Duodenal mucosa (tissue), 2 donors: ENCODE measurements around the gene SIMC1.

Experiments used
- H3K27ac ChIP-seq: one replicate; pipeline ENCODE4 v1.7.0; 2013; ENCODE audit warnings: low read depth, low read length
- H3K27me3 ChIP-seq, 2 donors: one replicate each; pipeline ENCODE4 v1.7.0; 2013; ENCODE audit warnings: low read length in 2 of 2, control low read depth in 1 of 2; ENCODE audit not compliant: insufficient read depth in 2 of 2, control insufficient read depth in 1 of 2
- H3K36me3 ChIP-seq, 2 donors: one replicate each; pipeline ENCODE4 v1.7.0; 2013; ENCODE audit warnings: low read length in 2 of 2, control low read depth in 1 of 2; ENCODE audit not compliant: insufficient read depth in 2 of 2, control insufficient read depth in 1 of 2
- H3K4me1 ChIP-seq, 2 donors: one replicate each; pipeline ENCODE4 v1.7.0; 2013; ENCODE audit warnings: low read length in 2 of 2, control low read depth in 1 of 2; ENCODE audit not compliant: insufficient read depth in 2 of 2, control insufficient read depth in 1 of 2
- H3K4me3 ChIP-seq, 2 donors: one replicate each; pipeline ENCODE4 v1.7.0; 2013; ENCODE audit warnings: low read length in 2 of 2, low read depth in 1 of 2
- H3K9ac ChIP-seq, 2 donors: one replicate each; pipeline ENCODE4 v1.7.0; 2013; ENCODE audit warnings: low read length in 2 of 2, low read depth in 1 of 2
- H3K9me3 ChIP-seq, 2 donors: one replicate each; pipeline ENCODE4 v1.7.0; 2013; ENCODE audit warnings: low read length in 2 of 2, control low read depth in 1 of 2; ENCODE audit not compliant: control insufficient read depth in 1 of 2

The SIMC1 gene

GRCh38 chr5:176342766-176343458, 104.7 kb downstream of the SIMC1 start:
- H3K4me3 ChIP-seq: no peak overlapping the region
- peaks cover 0 to 17% of the 10 kb centered on the region in 2 donors for H3K4me1 ChIP-seq
- H3K9me3 ChIP-seq: no peaks in the 10 kb centered on the region
- H3K27me3 ChIP-seq: no peaks in the 10 kb centered on the region
- H3K27ac ChIP-seq: no peak overlapping the region
- H3K36me3 ChIP-seq: peaks cover 13 to 39% of the 10 kb centered on the region in 2 donors
- no peak overlapping the region for H3K9ac ChIP-seq

- no peak overlapping the region for H3K27ac ChIP-seq
- H3K4me1 ChIP-seq: no peaks in the 10 kb centered on the region
- no peak overlapping the region for H3K4me3 ChIP-seq
- no peaks in the 10 kb centered on the region for H3K27me3 ChIP-seq
- H3K9ac ChIP-seq: no peak overlapping the region
- peaks cover 59 to 86% of the 10 kb centered on the region in 2 donors for H3K36me3 ChIP-seq
- no peaks in the 10 kb centered on the region for H3K9me3 ChIP-seq
Measured at GRCh38 chr5:176350416-176350815, 112.2 kb downstream of the SIMC1 start.

GRCh38 chr5:176352116-176352878, 114.1 kb downstream of the SIMC1 start:
- Histone ChIP-seq H3K36me3 (peaks cover 67 to 84% of the 10 kb centered on the region in 2 donors), H3K27me3 (no peaks in the 10 kb centered on the region), H3K27ac (no peak overlapping the region), H3K9me3 (no peaks in the 10 kb centered on the region), H3K4me3 (no peak overlapping the region), H3K4me1 (no peaks in the 10 kb centered on the region), H3K9ac (no peak overlapping the region)

- no peaks in the 10 kb centered on the region for H3K9me3 ChIP-seq
- H3K36me3 ChIP-seq: peaks cover 61 to 75% of the 10 kb centered on the region in 2 donors
- H3K27ac ChIP-seq: no peak overlapping the region
- H3K27me3 ChIP-seq: no peaks in the 10 kb centered on the region
- H3K9ac ChIP-seq: no peak overlapping the region
- no peak overlapping the region for H3K4me3 ChIP-seq
- H3K4me1 ChIP-seq: no peaks in the 10 kb centered on the region
Measured at GRCh38 chr5:176353533-176353932, 115.3 kb downstream of the SIMC1 start.

- Histone ChIP-seq H3K27me3 (no peaks in the 10 kb centered on the region), H3K36me3 (peaks cover 45 to 54% of the 10 kb centered on the region in 2 donors), H3K27ac (no peak overlapping the region), H3K9ac (no peak overlapping the region), H3K9me3 (no peaks in the 10 kb centered on the region), H3K4me3 (no peak overlapping the region), H3K4me1 (no peaks in the 10 kb centered on the region)
Measured at GRCh38 chr5:176355400-176356178, 117.4 kb downstream of the SIMC1 start.

- Histone ChIP-seq H3K36me3 (peaks cover 42 to 51% of the 10 kb centered on the region in 2 donors), H3K4me1 (no peaks in the 10 kb centered on the region), H3K9me3 (no peaks in the 10 kb centered on the region), H3K27ac (no peak overlapping the region), H3K4me3 (no peak overlapping the region), H3K27me3 (no peaks in the 10 kb centered on the region), H3K9ac (no peak overlapping the region)
Measured at GRCh38 chr5:176356179-176356566, 117.9 kb downstream of the SIMC1 start.

- H3K36me3 ChIP-seq: peaks cover 19 to 23% of the 10 kb centered on the region in 2 donors
- peaks cover 5 to 6% of the 10 kb centered on the region in 2 donors for H3K4me1 ChIP-seq
- H3K9ac ChIP-seq: no peak overlapping the region
- H3K9me3 ChIP-seq: no peaks in the 10 kb centered on the region
- no peak overlapping the region for H3K27ac ChIP-seq
- peaks cover under 1% of the 10 kb centered on the region in 2 donors for H3K27me3 ChIP-seq
- no peak overlapping the region for H3K4me3 ChIP-seq
Measured at GRCh38 chr5:176359658-176360057, 121.4 kb downstream of the SIMC1 start.

- Histone ChIP-seq H3K9ac (peak overlapping the region; percentile 94 to 96), H3K27me3 (peaks cover 5 to 6% of the 10 kb centered on the region in 2 donors), H3K9me3 (no peaks in the 10 kb centered on the region), H3K27ac (peak overlapping the region; percentile 66), H3K4me3 (peak overlapping the region; percentile 84 to 96), H3K36me3 (peaks cover 9 to 16% of the 10 kb centered on the region in 2 donors), H3K4me1 (peaks cover 5 to 11% of the 10 kb centered on the region in 2 donors)
Measured at GRCh38 chr5:176360894-176361436, 122.7 kb downstream of the SIMC1 start.

GRCh38 chr5:176361437-176362232, 123.4 kb downstream of the SIMC1 start, which contains the start of gene KIAA1191:
Gene KIAA1191, minus strand, starts transcription at chr5:176361764. Its CDS starts 2,256 bp downstream, at chr5:176359508.
- peaks cover 5 to 17% of the 10 kb centered on the region in 2 donors for H3K4me1 ChIP-seq

More at GRCh38 chr5:176361437-176362232, 123.4 kb downstream of the SIMC1 start, which contains the start of gene KIAA1191:
- Histone ChIP-seq H3K27me3 (peaks cover 11% of the 10 kb centered on the region in 2 donors), H3K36me3 (peaks cover 3 to 9% of the 10 kb centered on the region in 2 donors), H3K4me3 (peak within 1 kb of the TSS; percentile 84 to 96), H3K9ac (peak within 1 kb of the TSS; percentile 94 to 96), H3K9me3 (no peaks in the 10 kb centered on the region), H3K27ac (peak within 1 kb of the TSS; percentile 66)
